HG03280 (cell line): ENCODE results near the gene MAPK7.

Experiments
- ATAC-seq: cut with Tn5 transposase; IDR thresholded peaks from one replicate; pipeline ENCODE4 v1.9.1; 2021; ENCODE audit warnings: mild to moderate bottlenecking, moderate library complexity; ENCODE audit not compliant: unreplicated experiment

Gene MAPK7

DNA sequence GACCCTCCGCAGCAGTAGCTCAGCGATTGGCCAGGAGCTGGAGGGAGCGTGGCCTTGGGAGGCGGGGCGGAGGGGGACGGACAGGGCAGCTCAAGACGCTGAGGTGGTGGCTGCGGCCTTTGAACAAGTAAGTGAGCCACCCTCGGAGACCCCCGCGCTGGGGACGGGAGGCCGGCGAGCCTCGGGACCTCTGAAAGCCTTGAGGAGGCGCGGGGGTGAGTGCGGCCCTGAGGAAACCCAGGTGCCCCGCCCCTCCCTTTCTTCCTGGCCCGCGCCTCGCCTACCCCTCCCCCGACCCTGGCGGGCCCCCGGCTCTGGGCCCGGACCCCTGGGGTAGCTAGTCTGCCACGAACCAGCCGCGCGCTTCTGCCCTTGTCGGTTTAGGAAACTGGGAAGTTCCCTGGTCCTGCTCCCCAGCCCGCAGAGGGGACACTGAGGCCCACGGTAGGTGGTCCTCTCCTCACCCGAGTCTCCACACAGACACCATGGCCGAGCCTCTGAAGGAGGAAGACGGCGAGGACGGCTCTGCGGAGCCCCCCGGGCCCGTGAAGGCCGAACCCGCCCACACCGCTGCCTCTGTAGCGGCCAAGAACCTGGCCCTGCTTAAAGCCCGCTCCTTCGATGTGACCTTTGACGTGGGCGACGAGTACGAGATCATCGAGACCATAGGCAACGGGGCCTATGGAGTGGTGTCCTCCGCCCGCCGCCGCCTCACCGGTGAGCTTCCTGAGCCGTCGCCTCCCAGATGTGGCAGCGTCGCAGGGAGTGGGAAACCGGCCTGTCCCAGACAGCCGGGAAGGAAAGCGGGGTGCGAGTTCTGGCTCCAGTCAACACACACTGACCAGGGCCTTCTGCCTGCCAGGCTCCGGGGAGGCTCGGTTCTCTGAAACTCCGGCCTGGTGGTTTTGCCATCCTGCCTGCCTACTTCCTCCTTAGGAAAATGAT lies at the start of gene MAPK7:
Gene MAPK7, plus strand, starts transcription at position 83 of the 945 bp plus-strand sequence. Its CDS starts 403 bp downstream, at position 486.
- no peak for ATAC-seq

DNA sequence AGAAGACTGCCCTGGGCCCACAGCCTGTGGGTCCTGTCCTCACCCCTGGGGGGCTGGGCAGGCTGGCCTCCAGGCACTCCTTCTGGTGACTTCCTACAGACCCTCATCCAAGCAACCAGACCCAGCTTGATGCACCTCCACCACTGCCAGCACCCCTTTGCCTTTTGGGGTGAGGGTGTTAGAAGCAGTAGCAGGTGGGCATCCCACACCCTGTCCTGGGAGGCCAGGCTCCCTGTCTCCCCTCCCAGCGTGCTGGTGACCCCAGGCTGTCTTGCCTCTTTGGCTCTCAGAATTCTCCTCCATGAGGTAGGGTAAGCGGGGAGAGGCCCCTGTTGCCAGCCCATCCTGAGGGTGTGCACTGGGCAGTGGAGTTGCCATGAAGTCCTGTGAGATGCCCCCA lies 49.2 kb upstream of the MAPK7 start:
- ATAC-seq = no peak

DNA sequence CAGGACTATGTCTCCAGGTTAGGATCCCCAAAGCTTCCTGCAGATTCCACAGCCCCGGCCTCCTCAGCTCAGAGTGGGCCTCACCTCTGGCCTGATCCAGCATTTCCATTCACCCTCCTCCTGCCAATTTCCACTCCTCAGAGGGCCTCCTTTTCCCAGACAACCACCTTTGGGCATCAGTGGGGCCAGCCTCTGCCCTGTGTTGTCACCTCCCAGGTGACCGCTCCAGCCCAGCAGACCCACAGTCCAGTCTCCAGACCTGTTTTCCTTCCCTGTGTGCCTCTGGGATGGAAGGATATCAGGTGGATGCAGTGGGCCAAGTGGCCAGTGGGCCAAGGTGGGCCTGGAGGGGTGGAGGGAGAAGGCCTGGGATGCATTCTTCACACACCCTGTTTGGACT lies 48.5 kb upstream of the MAPK7 start:
- ATAC-seq = no peak

DNA sequence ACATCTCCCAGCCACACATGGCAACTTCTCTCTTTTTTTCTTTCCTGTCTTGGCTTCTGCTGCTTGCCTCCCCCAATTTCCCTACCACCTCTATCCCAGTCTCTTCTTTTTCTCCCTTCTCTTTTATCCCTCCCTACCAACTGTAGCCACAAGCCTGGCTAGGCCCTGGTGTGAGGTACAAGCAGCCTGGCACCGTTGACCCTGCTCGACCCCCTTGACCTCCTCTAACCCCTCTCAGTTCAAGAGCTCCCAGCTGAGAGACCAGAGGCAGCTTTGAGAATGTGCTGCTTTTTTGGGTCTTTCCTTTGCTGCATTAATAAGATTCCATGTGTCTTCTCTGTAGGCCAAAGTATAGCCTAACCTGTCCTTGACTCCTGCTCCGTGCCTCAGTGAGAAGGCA lies 48.0 kb upstream of the MAPK7 start:
- no peak for ATAC-seq

DNA sequence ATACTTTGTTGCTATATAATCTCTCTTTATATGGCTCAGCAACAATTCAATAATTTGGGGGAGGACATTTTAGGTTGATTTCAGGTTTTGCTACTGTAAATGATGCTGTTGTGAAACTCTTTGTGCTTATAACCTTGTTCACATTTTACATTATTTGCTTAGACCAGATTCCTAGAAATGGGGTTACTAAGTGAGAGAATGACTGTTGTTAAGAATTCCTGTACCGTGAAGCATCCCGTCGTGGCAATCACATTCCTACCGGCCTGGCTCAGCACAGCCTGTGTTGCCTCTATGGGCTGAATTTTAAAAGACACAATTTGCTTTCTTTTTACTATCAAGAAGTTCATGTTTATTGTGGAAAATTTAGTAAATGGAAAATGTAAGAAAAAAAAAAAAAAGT lies 47.2 kb upstream of the MAPK7 start:
- ATAC-seq = no peak

DNA sequence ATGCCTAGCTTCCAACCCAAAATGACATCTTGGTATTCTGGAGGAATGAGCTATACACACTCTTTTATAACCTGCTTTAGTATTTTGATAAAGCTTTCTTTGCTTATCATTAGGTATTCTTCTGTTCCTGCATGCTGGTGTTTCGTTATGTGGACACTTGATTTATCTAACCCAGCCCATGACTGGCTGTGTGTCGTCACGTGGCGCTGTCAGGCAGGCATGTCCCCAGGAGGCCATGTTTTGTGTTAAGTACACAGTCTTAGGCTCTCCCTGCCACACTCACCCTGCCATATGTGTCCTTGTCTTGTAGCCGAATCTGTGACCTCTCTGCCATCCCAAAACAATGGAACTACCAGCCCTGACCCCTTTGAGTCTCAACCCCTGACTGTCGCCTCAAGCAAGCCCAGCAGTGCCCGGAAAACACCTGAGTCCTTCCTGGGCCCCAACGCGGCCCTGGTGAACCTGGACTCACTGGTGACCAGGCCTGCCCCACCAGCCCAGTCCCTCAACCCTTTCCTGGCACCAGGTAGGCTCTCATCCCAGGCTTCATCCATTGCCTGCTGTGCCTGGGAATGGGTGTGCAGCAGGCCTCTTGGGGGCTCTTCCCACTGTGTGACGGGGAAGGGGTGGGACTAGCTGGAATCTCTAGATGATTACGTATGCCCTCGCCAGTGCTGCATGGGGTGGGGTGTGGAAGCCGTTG lies 46.6 kb upstream of the MAPK7 start:
- no peak for ATAC-seq

DNA sequence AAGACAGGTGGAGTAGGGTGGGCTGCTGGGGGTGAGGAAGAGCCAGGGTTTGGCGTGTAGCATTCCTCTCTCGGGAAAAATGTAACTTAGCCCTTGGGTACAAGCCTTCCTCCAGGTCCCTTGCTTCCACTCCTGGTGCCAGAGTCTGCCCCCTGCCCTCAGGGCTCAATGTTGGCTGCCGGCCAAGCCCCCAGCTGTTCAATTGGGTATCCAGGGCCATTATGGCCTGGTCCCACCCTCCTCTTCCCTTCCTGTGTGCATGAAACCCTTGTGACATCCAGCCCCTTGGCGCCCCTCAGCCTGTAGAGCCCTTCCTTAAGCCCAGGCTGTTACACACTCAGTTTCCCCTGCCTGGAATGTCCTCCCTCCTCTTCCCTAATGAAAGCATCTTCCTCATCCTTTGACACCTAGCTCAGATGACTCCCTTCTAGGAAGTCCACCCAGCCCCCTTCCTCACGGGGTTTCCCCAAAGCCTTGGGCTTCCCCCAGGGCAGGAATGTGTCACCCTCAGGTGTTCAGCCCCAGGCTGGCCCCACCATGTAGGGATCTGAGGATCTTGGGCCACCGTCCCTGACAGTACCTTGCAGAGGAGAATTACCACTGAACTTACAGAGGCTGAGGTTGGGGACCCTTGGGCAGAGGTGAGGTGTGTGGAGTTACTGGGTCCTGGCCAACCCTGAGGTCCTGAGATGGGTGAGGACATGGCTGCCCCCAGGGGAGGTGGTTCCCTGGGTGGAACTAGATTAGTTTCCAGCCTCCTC lies 45.7 kb upstream of the MAPK7 start:
- ATAC-seq = no peak

DNA sequence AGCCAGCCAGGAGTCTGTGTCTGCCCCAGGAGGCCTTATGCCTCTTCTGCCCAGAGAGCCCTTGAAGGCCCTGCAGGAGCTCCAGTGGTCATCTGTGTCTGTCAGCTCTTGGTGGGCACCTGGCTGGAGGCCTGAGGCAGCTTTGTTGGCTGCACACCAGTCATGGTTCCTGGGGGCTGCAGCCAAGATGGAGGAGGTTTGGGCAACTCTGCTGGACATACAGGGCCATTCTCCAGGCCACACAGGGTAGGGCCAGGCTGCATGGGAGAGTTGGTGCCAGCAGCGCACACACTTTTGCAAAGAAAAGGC lies 45.2 kb upstream of the MAPK7 start:
- no peak for ATAC-seq

DNA sequence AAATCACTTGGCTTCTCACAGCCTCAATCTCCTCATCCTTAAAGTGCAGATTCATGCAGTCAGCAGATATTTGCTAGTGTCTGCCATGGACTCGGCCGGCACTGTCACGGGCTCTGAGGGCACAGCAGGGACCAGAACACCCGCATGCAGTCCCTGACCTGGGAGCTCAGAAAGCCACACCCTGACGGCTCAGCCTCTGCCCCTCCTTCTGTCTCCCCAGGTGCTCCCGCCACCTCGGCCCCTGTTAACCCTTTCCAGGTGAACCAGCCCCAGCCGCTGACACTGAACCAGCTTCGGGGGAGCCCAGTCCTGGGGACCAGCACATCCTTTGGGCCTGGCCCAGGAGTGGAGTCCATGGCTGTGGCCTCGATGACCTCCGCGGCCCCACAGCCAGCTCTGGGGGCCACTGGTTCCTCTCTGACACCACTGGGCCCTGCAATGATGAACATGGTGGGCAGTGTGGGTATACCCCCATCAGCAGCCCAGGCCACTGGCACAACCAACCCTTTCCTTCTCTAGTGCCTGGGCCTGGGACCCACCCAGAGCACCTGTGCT lies 44.5 kb upstream of the MAPK7 start:
- ATAC-seq = no peak

DNA sequence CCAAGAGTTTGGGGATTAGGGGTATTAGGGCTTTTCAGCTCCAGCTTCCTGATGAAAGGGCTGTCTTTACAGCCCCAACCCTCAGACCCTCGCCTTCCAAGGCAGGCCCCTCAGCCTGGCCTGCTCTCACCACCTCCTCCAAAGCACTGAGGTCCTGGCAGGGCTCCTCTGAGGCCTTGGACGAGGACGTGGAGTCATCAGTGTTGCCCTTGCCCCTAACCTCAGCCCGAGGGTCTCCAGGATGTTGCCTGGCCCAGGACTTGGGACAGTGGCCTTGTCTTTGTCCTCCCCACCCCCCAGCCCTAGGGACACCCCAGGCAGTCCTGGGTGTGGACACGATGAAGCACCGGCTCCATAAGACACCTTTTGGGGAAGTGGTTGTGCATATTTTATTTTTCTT lies 44.0 kb upstream of the MAPK7 start:
- no peak for ATAC-seq

DNA sequence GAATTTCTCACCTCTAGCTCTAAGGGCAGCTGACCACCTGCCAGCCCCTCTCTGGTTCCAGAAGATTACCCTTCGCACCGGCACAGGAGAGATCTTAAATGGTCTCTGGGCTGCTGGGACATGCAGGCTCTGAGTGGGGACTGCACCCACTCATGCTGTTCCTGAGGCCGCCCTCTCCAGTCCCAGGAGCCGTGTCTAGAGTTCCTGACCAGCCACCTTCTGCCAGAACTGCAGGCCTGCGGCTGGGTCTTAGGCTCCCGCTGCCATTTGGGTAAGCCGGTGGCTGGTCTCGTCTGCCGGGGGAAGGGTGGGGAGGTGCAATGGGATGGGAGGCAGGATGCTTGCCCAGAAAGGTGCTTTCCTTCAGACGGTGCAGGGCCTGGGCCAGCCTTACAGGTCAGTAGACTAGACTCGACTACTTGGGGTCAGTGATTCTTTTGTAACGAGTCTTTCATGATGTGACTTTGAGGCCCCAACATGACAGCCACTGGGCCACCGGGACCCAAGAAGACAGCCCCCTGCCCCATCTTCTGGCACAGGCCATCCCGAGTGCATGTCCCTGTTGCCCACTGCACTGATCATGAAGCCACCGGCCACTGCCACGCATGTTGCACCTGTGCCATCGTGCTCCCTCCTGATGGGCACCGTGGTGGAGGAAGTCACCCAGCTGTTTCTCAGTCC lies 42.2 kb upstream of the MAPK7 start:
- ATAC-seq = no peak

DNA sequence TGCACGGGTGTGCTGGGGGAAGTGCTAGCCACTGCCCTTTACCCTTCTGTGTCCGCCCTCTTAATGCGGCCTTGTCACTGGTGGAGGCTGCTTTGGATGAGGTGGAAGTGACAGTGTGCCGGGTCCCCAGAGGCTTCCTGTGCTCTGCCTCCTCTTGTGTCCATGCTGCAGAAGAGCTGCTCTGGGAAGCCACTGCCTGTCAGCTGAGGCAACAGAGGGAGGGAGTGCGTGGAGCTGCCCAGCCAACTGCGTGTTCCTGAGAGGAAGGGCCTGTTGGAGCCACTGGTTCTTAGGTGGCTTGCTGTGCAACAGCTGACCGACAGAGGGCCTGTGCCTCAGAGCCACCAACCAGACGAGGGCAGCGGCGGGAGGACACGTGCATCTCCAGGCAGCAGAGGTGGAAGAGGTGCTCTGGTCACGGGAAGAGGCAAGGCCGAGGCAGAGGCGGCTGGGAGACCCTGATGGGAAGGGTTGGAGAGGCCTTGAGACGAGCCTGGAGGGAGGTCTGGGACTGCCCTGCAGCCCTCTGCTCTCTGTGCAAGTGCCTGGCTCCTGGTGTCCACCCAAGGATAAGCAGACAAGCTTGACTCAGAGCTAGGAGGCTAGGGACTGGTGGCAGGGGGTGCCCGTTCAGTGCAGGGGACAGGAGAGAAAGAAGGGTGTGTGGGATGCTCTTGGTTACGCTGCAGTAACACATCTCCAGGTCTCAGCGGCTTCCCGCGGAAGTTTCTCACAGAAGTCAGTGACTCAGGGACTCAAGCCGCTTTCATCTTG lies 41.2 kb upstream of the MAPK7 start:
- no peak for ATAC-seq

DNA sequence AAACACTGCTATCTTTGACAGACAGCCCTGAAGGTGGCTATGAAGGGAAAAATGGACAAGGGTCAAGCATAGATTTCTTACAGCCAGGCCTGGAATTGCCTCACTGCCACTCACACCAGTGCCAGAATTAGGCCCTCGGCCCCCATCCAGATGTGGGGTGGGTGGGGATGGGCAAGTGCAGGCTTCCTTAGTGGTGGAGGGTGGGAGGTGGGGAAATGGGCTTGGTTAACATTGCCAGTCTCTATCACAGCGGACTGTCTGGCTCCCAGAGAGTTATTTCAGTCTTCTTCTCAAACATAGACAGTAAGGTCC lies 40.6 kb upstream of the MAPK7 start:
- no peak for ATAC-seq

DNA sequence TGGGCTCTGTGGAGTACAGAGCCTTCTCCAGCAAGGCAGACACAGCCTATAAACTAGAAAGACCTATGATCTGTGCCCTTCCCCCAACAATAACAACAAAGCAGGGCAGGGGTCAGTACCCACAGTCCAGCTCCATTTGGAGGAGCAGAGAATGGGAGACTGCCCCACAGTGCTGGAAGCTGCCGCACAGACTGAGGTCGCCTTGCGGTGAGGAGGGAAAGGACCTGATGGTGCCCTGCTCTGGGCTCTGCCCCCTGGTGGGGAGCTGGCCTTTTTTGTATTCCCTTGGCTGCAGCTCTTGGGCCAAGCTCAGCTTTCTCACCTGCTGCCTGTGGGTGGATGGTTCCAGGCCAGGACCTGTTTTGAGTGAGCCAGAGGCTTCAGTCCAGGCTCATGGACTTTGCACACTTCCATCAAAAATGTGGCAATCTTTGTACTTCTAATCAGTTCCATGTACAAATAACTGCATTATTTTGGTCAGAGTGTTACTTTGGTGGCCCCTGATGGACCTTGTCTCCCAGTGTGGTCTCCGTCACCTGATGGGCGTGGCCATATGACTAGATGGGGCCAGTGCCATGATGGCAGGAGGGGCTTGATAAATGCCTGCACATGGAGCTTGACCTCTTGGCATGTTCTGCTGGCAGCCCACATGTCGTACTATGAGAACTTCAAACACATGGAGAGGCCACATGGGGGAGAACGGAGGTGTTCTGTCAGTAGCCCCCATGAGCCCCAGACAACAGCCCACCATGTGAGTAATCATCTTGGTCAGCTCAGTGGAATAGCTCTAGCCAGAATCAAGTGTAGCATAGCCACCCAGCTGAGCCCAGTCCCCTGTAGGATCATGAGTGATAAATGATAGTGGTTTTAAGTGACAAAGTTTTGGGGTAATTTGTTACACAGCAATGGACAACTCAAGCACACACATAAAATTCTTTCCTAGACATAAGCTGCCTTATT lies 40.0 kb upstream of the MAPK7 start:
- ATAC-seq = no peak

DNA sequence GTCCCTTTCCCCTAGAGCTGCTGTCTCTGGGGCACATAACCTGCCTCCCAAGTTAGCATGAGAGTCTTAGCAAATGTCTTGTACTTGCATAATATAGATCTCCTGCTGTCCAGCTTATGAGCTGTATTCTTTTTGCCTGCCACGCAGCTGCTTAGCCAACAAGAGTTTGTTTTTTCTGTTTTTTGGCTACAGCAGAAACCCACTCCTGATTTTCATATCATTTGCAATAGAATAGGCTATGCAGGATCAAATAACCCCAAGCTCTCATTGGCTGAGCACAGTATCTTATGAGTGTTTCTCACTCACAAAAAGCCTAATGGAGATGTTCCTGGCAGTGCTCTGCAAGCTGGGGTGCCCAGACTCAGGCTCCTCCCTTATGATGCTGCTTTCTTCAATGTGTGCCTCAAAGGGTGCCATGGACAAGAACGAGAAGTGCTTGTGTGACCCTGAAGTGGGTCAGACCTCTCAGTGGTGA lies 38.9 kb upstream of the MAPK7 start:
- ATAC-seq = no peak

DNA sequence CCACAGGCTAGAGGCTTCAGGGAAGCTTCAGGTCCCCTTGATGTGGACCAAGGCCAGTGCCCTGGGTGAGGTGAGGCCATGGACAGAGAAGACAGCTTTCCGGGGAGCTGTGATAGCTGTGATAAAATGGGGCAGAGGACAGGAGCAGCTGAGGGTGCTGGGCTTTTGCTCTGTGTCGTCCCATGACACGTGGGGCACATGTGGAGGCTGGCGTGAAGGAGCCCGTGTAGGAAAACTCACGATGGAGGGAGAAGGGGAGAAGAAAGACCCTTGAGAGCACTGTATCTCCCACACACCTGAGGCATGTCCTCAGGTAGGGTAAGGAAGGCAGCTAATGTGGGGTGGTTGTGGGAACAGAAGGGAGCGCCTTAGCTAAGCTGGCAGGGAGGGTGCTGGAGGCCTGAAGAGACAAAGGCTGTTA lies 37.1 kb upstream of the MAPK7 start:
- ATAC-seq = no peak

DNA sequence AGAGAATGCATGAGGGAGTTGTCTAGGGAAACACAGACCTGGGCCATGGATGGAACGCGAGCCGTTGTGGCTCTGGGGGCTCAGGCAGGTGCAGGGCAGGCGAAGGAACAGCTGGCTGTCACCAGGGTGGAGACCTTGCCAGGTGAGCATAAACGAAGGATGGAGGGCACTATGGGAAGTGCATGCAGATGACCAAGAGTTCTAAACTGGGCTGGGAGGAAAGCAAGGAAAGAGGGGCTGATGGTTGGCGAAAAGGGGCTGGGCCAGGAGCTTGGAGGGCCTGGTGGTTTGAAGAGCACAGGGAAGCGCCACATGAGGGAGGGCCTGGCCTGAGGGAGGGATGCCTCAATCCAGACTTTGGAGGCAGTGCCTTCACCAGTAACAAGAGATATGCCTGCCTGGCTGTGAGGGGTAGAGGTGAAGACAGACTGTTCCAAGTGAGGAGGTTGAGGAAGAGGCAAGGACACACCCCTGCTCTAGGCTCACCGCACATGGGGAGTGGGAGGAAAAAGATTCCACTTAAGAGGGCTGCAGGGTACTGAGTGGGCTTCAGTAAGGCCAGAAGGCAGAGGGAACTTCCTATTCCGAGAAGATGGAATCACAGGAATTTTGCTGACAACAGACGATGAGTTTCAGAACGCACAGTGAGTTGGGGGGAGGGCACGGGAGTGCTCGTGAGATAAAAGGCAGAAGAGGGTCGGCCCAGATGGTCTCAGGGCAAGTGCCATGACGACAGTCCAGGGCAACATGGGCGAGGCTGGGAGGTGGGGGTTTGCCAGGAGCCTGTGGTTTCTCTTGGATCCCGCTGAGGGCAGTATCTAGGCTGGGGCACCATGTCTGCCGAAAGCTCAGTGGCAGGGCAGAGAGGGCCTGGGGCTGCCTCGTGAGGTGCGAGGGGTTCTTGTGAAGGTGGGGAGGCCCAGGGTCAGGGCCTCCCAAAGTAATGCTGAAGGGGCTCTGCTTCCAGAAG lies 36.4 kb upstream of the MAPK7 start:
- ATAC-seq = no peak
